ENCODE measurements around the gene KCNG2. TPM values are rescaled to one million over a fixed set of nuclear protein-coding genes. Genes with fewer than 3 reads are reported as not detected.

The KCNG2 gene
- total RNA-seq, 1 experiment from 2014 or later = not detected

- Histone ChIP-seq H3K4me1 (replicated peaks; ENCODE audit: insufficient read depth) (no peaks in the 10 kb centered on the region), H3K36me3 (ENCODE audit: low read depth) (no peaks in the 10 kb centered on the region), H3F3A (ENCODE audit: insufficient read depth, low read depth) (no peaks in the 10 kb centered on the region), H2AFZ (no peak overlapping the region), H3K9me3 (ENCODE audit: insufficient read depth, low read depth) (no peaks in the 10 kb centered on the region; the same call in 1 of the 2 replicates), H4K20me1 (ENCODE audit: insufficient read depth) (no peaks in the 10 kb centered on the region), H3K27me3 (ENCODE audit: insufficient read depth, low read depth) (peaks cover 21% of the 10 kb centered on the region), H3K27ac (no peak overlapping the region), H3K4me3 (no peak overlapping the region), H3K9me2 (ENCODE audit: insufficient read depth) (no peaks in the 10 kb centered on the region), H3K79me2 (ENCODE audit: low read depth) (no peaks in the 10 kb centered on the region), H3K4me2 (no peak overlapping the region)
- TF ChIP-seq EZH2 (IDR thresholded peaks at IDR 0.05; ENCODE audit: low read depth) = no peak
- no peak for TF ChIP-seq CTCF (conservative IDR thresholded peaks at IDR 0.05)
- intact Hi-C loops (cut with micrococcal nuclease; ENCODE audit: unreplicated experiment) = no loop called here
- ChIA-PET POLR2A (ENCODE audit: unreplicated experiment) (no interaction called here), CTCF (no interaction called here)
- DNase-seq = no peak
- BruUV-seq (replicated peaks) = no TSS peak
Observed at GRCh38 chr18:79848294-79848578, 50.5 kb downstream of the KCNG2 start.

GRCh38 chr18:79848579-79849327 is 51.0 kb downstream of the KCNG2 start:
- no peak overlapping the region for H3K27ac ChIP-seq
- ChIA-PET POLR2A (ENCODE audit: unreplicated experiment) (no interaction called here), CTCF (no interaction called here)
- no peaks in the 10 kb centered on the region for H4K20me1 ChIP-seq (ENCODE audit: insufficient read depth)
- no peak overlapping the region for H3K4me2 ChIP-seq
- no peak overlapping the region for H2AFZ ChIP-seq
- H3K4me1 ChIP-seq (replicated peaks; ENCODE audit: insufficient read depth) = no peaks in the 10 kb centered on the region
- no peaks in the 10 kb centered on the region for H3F3A ChIP-seq (ENCODE audit: insufficient read depth, low read depth)
- TF ChIP-seq CTCF (conservative IDR thresholded peaks at IDR 0.05) (no peak), EZH2 (IDR thresholded peaks at IDR 0.05; ENCODE audit: low read depth) (no peak)
- H3K27me3 ChIP-seq (ENCODE audit: insufficient read depth, low read depth) = peaks cover 21% of the 10 kb centered on the region
- no peaks in the 10 kb centered on the region for H3K79me2 ChIP-seq (ENCODE audit: low read depth)
- no peak for DNase-seq
- no peak overlapping the region for H3K4me3 ChIP-seq
- intact Hi-C loops (cut with micrococcal nuclease; ENCODE audit: unreplicated experiment) = no loop called here
- no peaks in the 10 kb centered on the region; the same call in 1 of the 2 replicates for H3K9me3 ChIP-seq (ENCODE audit: insufficient read depth, low read depth)
- no peaks in the 10 kb centered on the region for H3K36me3 ChIP-seq (ENCODE audit: low read depth)
- no peaks in the 10 kb centered on the region for H3K9me2 ChIP-seq (ENCODE audit: insufficient read depth)
- BruUV-seq (replicated peaks) = no TSS peak

- H2AFZ ChIP-seq = no peak overlapping the region
- no peaks in the 10 kb centered on the region for H3K36me3 ChIP-seq (ENCODE audit: low read depth)
- H3F3A ChIP-seq (ENCODE audit: insufficient read depth, low read depth) = no peaks in the 10 kb centered on the region
- ChIA-PET POLR2A (ENCODE audit: unreplicated experiment) (no interaction called here), CTCF (no interaction called here)
- no peak overlapping the region for H3K4me3 ChIP-seq
- H4K20me1 ChIP-seq (ENCODE audit: insufficient read depth) = no peaks in the 10 kb centered on the region
- H3K9me3 ChIP-seq (ENCODE audit: insufficient read depth, low read depth) = no peaks in the 10 kb centered on the region; the same call in 1 of the 2 replicates
- TF ChIP-seq CTCF (conservative IDR thresholded peaks at IDR 0.05) (no peak), EZH2 (IDR thresholded peaks at IDR 0.05; ENCODE audit: low read depth) (no peak)
- H3K9me2 ChIP-seq (ENCODE audit: insufficient read depth) = no peaks in the 10 kb centered on the region
- H3K27me3 ChIP-seq (ENCODE audit: insufficient read depth, low read depth) = peaks cover 19% of the 10 kb centered on the region
- no peak overlapping the region for H3K27ac ChIP-seq
- H3K4me2 ChIP-seq = no peak overlapping the region
- no peaks in the 10 kb centered on the region for H3K4me1 ChIP-seq (replicated peaks; ENCODE audit: insufficient read depth)
- intact Hi-C loops (cut with micrococcal nuclease; ENCODE audit: unreplicated experiment) = no loop called here
- no peaks in the 10 kb centered on the region for H3K79me2 ChIP-seq (ENCODE audit: low read depth)
- BruUV-seq (replicated peaks) = no TSS peak
- no peak for DNase-seq
Observed at GRCh38 chr18:79849328-79850207, 51.8 kb downstream of the KCNG2 start.
